NT2/D1 (cell line): Measurements from ENCODE around the gene NPLOC4.

Source experiments
- YY1 ChIP-seq: IDR thresholded peaks from 2 replicates; pipeline ENCODE4 v1.6.1; 2011; ENCODE audit not compliant: insufficient read length, insufficient read depth
- ZNF274 ChIP-seq: IDR thresholded peaks from 2 replicates; pipeline ENCODE4 v1.6.1; 2011; ENCODE audit warnings: mild to moderate bottlenecking, low read depth, low read length

DNA sequence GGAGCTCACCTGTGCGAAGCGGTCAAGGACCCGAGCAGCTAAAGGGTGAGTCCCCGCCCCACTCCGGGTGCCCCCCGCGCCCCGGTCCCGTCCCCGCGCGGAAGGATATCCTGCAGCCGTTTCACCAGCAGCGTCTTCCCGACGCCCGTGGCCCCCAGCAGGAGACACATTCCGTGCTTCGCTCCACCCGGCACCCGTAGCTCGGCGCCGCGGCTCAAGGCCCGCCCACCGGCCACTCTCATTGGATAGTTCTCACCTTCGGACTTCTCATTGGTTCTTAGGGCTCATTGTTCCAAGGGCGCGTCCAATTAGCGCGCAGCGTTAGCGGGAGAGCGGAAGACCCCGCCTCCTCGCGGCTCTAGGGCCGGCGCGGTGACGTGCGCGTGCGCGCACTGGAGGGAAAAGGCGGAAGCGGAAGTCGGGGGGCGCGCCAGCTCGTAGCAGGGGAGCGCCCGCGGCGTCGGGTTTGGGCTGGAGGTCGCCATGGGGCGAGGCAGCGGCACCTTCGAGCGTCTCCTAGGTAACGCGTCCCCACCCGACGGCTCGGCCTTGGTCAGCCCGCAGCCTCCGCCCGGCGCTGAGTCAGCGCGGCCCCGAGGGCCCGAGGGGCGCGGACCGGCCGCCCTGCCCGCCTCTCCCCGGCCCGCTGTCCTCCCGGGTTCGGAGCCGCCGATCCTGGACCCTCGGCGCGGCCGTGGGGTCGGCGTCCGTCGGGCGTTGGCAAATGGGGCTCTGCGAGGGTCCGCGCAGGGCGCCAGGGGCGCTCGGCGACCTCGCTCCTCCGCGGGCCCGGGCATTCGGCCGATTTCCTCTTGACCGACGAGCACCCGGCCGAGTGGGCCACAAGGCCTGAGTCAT lies 46.9 kb upstream of the NPLOC4 start, which contains the start of the genes ARL16 and HGS:
- TF ChIP-seq YY1 (no peak), ZNF274 (no peak)
